Measurements from ENCODE around the gene ALOX12. TPM values are rescaled to one million over a fixed set of nuclear protein-coding genes. Genes with fewer than 3 reads are reported as not detected.

Gene ALOX12
- total and polyA plus RNA-seq, 7 donors, result 0.03 TPM; not detected in 6

DNA sequence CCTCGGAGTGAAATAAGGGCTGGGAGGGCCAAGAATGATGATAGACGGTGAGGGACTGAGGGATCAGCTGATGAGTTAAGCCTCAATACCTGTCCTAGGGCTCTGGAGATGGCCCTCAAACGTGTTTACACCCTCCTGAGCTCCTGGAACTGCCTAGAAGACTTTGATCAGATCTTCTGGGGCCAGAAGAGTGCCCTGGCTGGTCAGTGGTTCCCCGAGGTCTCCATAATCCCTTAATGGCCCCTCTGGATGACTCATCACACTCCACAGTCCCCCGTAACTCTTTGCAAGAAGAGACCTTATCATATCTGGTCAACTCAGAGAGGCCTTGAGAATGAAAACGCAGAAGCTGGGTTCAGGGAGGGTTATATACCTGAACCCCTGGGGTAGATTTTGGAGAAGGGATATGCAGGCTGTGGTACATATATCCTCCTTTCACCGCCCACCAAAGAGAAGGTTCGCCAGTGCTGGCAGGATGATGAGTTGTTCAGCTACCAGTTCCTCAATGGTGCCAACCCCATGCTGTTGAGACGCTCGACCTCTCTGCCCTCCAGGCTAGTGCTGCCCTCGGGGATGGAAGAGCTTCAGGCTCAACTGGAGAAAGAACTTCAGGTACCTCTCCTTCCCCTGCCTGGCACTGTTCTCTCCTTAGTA, 3.1 kb downstream of the ALOX12 start:
- ATAC-seq (no peak), DNase-seq (no peak)
- Histone ChIP-seq H3K27me3 (ENCODE audit: insufficient read depth in 3 of 3, low read length in 2 of 3) (peaks cover 0 to 4% (median 0%) of the 10 kb centered on the region in 3 donors), H3K9me3 (no peaks in the 10 kb centered on the region), H3K36me3 (ENCODE audit: insufficient read depth in 1 of 2, low read depth in 1 of 2) (peaks cover 5 to 50% of the 10 kb centered on the region in 2 donors), H3K27ac (no peak overlapping the region), H3K4me3 (no peak overlapping the region), H3K4me1 (no peaks in the 10 kb centered on the region)
- TF ChIP-seq, protein P1, sequence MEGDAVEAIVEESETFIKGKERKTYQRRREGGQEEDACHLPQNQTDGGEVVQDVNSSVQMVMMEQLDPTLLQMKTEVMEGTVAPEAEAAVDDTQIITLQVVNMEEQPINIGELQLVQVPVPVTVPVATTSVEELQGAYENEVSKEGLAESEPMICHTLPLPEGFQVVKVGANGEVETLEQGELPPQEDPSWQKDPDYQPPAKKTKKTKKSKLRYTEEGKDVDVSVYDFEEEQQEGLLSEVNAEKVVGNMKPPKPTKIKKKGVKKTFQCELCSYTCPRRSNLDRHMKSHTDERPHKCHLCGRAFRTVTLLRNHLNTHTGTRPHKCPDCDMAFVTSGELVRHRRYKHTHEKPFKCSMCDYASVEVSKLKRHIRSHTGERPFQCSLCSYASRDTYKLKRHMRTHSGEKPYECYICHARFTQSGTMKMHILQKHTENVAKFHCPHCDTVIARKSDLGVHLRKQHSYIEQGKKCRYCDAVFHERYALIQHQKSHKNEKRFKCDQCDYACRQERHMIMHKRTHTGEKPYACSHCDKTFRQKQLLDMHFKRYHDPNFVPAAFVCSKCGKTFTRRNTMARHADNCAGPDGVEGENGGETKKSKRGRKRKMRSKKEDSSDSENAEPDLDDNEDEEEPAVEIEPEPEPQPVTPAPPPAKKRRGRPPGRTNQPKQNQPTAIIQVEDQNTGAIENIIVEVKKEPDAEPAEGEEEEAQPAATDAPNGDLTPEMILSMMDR (IDR thresholded peaks at IDR 0.05), result no peak
- WGBS, 3 donors, result 77 to 79% (median 78%) methylated on average over 11 of the region's 11 CpGs
- intact Hi-C loops (cut with DNase I), result loop anchor here in 1 of 2 donors (2.0 kb wide), 1 partner anchor 42 kb away; no protein-coding TSS in a partner anchor

DNA sequence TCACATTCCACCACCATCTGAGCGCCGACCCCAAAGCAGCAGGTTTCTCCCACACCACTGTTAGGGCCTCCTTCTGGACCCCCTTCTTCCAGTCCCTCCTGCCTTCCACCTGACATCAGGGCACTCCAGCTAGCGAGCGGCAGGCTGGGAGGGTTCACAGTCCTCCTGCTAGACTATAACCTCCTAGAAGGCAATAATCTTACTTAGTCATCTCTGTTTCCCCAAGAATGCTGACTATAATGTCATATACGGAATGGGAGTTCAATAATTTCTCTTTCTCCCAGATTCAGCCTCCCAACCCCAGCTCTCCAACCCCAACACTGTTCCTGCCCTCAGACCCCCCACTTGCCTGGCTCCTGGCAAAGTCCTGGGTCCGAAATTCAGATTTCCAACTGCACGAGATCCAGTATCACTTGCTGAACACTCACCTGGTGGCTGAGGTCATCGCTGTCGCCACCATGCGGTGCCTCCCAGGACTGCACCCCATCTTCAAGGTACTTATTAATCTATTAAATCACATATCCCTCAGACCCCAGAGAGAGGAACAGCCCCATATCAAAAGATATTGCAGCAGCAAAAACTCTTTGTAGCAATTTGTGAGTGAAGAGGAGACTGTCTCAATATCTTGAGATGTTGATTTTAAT, 5.6 kb downstream of the ALOX12 start:
- ATAC-seq, result no peak
- no peak for DNase-seq
- intact Hi-C loops (cut with DNase I), result loop anchor here (5.0 to 10.0 kb wide), 4 partner anchors 89 to 337 kb away; no protein-coding TSS in a partner anchor
- Histone ChIP-seq H3K4me1 (no peaks in the 10 kb centered on the region), H3K27me3 (ENCODE audit: insufficient read depth in 3 of 3, low read length in 2 of 3) (no peaks in the 10 kb centered on the region), H3K36me3 (ENCODE audit: insufficient read depth in 1 of 2, low read depth in 1 of 2) (peaks cover 5 to 50% of the 10 kb centered on the region in 2 donors), H3K4me3 (no peak overlapping the region), H3K9me3 (no peaks in the 10 kb centered on the region), H3K27ac (no peak overlapping the region)
- TF ChIP-seq, protein P1 (IDR thresholded peaks at IDR 0.05), result peak; percentile 35
- 69 to 75% (median 73%) methylated on average over 10 of the region's 10 CpGs for WGBS, 3 donors

DNA sequence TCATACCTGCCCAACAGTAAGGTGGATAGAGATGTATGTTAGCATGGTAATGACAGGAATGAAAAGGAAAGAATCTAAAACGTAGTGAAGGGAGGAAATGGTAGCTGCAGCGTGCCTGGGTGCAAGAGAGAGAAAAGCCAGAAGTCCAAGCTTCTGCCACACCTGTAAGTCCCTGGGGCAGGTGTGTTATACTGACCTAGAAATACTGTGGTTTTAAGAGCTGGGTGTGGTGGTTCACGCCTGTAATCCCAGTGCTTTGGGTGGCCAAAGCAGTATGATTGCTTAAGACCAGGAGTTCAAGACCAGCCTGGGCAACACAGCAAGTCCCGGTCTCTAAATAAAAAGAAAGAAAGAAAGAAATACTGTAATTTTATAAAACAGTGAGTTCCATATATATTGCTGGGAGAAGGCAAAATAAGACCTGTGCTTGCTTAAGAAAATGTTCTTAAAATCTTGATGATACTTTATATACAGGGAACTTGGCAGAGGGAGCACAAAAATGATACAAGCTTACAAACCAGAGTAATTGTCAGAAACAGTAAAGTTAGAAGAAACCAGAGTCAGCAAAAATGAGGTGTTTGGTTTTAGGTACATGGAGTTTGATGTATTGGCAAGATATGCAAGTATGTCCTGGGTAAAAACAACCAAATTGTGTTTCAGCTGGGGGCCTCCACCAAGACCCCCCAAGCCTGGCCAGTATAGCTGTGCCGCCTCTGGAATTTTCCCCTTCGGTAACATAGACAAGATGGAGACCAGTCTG, 6.6 kb downstream of the ALOX12 start:
- H3K4me3 ChIP-seq, result no peak overlapping the region
- H3K27ac ChIP-seq, result no peak overlapping the region
- ATAC-seq (no peak), DNase-seq (no peak)
- TF ChIP-seq, protein P1 (IDR thresholded peaks at IDR 0.05), result no peak
- no peaks in the 10 kb centered on the region for H3K27me3 ChIP-seq (ENCODE audit: insufficient read depth in 3 of 3, low read length in 2 of 3)
- WGBS, 3 donors, result 92 to 94% (median 93%) methylated on average over 6 of the region's 6 CpGs
- peaks cover 5 to 50% of the 10 kb centered on the region in 2 donors for H3K36me3 ChIP-seq (ENCODE audit: insufficient read depth in 1 of 2, low read depth in 1 of 2)
- H3K9me3 ChIP-seq, result no peaks in the 10 kb centered on the region
- H3K4me1 ChIP-seq, result no peaks in the 10 kb centered on the region
- intact Hi-C loops (cut with DNase I), result loop anchor here (5.0 to 10.0 kb wide), 4 partner anchors 90 to 338 kb away; no protein-coding TSS in a partner anchor

DNA sequence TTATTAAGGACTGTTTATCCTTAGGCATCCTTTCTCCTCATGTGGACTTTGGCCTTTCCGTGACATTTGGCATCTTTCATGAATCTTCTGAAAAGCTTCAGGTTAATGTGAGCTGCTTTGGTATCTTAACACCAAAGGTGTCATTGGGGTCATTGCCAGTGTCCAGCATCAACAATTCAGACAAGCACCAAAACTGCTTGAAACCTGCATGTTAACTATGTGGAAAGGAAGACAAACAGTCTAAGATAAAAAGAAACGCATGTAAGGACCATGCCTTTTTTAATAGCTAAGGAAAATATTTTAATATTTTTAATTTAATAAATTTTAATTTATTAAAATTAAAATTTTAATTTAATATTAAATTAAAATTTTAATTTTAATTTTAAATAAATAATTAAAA, 7.9 kb downstream of the ALOX12 start:
- intact Hi-C loops (cut with DNase I), result loop anchor here (5.0 to 10.0 kb wide), 4 partner anchors 91 to 339 kb away; no protein-coding TSS in a partner anchor
- Histone ChIP-seq H3K27me3 (ENCODE audit: insufficient read depth in 3 of 3, low read length in 2 of 3) (no peaks in the 10 kb centered on the region), H3K4me1 (no peaks in the 10 kb centered on the region), H3K4me3 (no peak overlapping the region), H3K27ac (no peak overlapping the region), H3K36me3 (ENCODE audit: insufficient read depth in 1 of 2, low read depth in 1 of 2) (peaks cover 7 to 57% of the 10 kb centered on the region in 2 donors), H3K9me3 (no peaks in the 10 kb centered on the region)
- TF ChIP-seq, protein P1 (IDR thresholded peaks at IDR 0.05), result no peak
- ATAC-seq (no peak), DNase-seq (no peak)
- 94 to 95% (median 94%) methylated on average over 2 of the region's 2 CpGs for WGBS, 3 donors

Data from psoas muscle (tissue), 8 donors.